Measurements from ENCODE around the gene MBD4. TPM values are rescaled to one million over a fixed set of nuclear protein-coding genes. Genes with fewer than 3 reads are reported as not detected.

MBD4 gene
- total and polyA plus RNA-seq, 2 experiments from 2014 or later, result 33.9 to 59.3 TPM

DNA sequence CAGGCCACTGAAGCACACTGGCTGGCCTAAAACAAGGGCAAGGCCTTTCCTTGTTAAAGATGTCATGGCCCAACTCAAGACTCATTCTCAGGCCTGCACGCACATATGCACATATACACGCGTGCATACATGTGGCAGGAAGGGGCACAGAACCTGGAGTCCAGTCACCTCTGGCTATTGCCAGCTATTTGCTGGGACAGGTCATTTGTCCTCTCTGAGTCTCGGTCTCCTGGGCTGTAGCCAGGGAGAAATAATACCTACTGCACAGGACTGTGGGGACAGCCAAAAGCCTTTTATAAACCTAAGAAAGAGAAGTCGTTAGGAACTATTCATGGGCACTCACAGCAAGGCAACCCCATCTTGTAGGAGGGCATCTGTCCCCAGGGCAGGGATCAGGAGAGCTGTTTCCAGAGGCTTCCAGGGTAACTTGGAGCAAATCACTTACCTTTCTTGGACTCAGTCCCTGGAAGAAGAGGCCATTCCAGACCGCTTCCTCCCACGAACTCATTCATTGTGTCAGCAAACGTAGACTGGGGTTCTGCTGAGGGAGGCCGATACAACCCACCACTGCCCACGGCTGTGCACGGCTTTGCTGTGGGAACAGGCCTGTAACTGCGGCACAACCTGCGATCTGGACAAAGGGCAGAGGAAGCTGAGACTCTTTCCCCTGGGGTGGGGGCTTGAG is 47.6 kb upstream of the MBD4 start:
- H3K4me2 ChIP-seq, result no peak overlapping the region
- Mint-ChIP-seq H3K27ac (peak overlapping the region; percentile 73), H3K9me3 (no peaks in the 10 kb centered on the region), H3K36me3 (ENCODE audit: low read depth) (no peaks in the 10 kb centered on the region; the same call in 2 of the 3 replicates), H3K4me1 (peaks cover 55% of the 10 kb centered on the region), H3K4me3 (no peak overlapping the region), H3K27me3 (ENCODE audit: insufficient read depth, low read depth, poor library complexity) (peaks cover 15% of the 10 kb centered on the region)
- no peak overlapping the region for H2AFZ ChIP-seq
- no peak for DNase-seq (ENCODE audit: low spot score)
- H3F3A ChIP-seq (replicated peaks; ENCODE audit: low read depth), result no peaks in the 10 kb centered on the region
- no peak for ATAC-seq
- H3K4me1 ChIP-seq (ENCODE audit: insufficient read depth), result peaks cover 14% of the 10 kb centered on the region
- no peaks in the 10 kb centered on the region for H3K36me3 ChIP-seq (ENCODE audit: insufficient read depth)
- H3K4me3 ChIP-seq, result no peak overlapping the region
- no peaks in the 10 kb centered on the region for H3K79me2 ChIP-seq (replicated peaks; ENCODE audit: insufficient read depth)
- no peaks in the 10 kb centered on the region for H4K20me1 ChIP-seq (replicated peaks; ENCODE audit: insufficient read depth)
- no peaks in the 10 kb centered on the region for H3K9me2 ChIP-seq (ENCODE audit: insufficient read depth)
- TF ChIP-seq CREB1 (CRISPR knock-in tag; IDR thresholded peaks at IDR 0.05; ENCODE audit: low read depth) (no peak), EZH2phosphoT487 (IDR thresholded peaks at IDR 0.05; ENCODE audit: unreplicated experiment) (no peak), JUNB (IDR thresholded peaks at IDR 0.05; ENCODE audit: unreplicated experiment) (no peak), NANOG (IDR thresholded peaks at IDR 0.05; ENCODE audit: borderline replicate concordance) (no peak), EZH2 (IDR thresholded peaks at IDR 0.05; ENCODE audit: low read depth, unreplicated experiment) (no peak), POLR2AphosphoS5 (IDR thresholded peaks at IDR 0.05; ENCODE audit: low read depth) (no peak), ZNF331 (CRISPR knock-in tag; IDR thresholded peaks at IDR 0.05; ENCODE audit: low read depth) (no peak), ZNF114 (CRISPR knock-in tag; IDR thresholded peaks at IDR 0.05) (no peak), STAT1 (IDR thresholded peaks at IDR 0.05; ENCODE audit: unreplicated experiment) (no peak)
- TF ChIP-seq, protein P1, sequence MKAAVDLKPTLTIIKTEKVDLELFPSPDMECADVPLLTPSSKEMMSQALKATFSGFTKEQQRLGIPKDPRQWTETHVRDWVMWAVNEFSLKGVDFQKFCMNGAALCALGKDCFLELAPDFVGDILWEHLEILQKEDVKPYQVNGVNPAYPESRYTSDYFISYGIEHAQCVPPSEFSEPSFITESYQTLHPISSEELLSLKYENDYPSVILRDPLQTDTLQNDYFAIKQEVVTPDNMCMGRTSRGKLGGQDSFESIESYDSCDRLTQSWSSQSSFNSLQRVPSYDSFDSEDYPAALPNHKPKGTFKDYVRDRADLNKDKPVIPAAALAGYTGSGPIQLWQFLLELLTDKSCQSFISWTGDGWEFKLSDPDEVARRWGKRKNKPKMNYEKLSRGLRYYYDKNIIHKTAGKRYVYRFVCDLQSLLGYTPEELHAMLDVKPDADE (IDR thresholded peaks at IDR 0.05), result no peak
- TF ChIP-seq, protein P2, sequence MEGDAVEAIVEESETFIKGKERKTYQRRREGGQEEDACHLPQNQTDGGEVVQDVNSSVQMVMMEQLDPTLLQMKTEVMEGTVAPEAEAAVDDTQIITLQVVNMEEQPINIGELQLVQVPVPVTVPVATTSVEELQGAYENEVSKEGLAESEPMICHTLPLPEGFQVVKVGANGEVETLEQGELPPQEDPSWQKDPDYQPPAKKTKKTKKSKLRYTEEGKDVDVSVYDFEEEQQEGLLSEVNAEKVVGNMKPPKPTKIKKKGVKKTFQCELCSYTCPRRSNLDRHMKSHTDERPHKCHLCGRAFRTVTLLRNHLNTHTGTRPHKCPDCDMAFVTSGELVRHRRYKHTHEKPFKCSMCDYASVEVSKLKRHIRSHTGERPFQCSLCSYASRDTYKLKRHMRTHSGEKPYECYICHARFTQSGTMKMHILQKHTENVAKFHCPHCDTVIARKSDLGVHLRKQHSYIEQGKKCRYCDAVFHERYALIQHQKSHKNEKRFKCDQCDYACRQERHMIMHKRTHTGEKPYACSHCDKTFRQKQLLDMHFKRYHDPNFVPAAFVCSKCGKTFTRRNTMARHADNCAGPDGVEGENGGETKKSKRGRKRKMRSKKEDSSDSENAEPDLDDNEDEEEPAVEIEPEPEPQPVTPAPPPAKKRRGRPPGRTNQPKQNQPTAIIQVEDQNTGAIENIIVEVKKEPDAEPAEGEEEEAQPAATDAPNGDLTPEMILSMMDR (conservative IDR thresholded peaks at IDR 0.05; ENCODE audit: low read depth in 2 of 2), result no peak
- TF ChIP-seq, protein P3, sequence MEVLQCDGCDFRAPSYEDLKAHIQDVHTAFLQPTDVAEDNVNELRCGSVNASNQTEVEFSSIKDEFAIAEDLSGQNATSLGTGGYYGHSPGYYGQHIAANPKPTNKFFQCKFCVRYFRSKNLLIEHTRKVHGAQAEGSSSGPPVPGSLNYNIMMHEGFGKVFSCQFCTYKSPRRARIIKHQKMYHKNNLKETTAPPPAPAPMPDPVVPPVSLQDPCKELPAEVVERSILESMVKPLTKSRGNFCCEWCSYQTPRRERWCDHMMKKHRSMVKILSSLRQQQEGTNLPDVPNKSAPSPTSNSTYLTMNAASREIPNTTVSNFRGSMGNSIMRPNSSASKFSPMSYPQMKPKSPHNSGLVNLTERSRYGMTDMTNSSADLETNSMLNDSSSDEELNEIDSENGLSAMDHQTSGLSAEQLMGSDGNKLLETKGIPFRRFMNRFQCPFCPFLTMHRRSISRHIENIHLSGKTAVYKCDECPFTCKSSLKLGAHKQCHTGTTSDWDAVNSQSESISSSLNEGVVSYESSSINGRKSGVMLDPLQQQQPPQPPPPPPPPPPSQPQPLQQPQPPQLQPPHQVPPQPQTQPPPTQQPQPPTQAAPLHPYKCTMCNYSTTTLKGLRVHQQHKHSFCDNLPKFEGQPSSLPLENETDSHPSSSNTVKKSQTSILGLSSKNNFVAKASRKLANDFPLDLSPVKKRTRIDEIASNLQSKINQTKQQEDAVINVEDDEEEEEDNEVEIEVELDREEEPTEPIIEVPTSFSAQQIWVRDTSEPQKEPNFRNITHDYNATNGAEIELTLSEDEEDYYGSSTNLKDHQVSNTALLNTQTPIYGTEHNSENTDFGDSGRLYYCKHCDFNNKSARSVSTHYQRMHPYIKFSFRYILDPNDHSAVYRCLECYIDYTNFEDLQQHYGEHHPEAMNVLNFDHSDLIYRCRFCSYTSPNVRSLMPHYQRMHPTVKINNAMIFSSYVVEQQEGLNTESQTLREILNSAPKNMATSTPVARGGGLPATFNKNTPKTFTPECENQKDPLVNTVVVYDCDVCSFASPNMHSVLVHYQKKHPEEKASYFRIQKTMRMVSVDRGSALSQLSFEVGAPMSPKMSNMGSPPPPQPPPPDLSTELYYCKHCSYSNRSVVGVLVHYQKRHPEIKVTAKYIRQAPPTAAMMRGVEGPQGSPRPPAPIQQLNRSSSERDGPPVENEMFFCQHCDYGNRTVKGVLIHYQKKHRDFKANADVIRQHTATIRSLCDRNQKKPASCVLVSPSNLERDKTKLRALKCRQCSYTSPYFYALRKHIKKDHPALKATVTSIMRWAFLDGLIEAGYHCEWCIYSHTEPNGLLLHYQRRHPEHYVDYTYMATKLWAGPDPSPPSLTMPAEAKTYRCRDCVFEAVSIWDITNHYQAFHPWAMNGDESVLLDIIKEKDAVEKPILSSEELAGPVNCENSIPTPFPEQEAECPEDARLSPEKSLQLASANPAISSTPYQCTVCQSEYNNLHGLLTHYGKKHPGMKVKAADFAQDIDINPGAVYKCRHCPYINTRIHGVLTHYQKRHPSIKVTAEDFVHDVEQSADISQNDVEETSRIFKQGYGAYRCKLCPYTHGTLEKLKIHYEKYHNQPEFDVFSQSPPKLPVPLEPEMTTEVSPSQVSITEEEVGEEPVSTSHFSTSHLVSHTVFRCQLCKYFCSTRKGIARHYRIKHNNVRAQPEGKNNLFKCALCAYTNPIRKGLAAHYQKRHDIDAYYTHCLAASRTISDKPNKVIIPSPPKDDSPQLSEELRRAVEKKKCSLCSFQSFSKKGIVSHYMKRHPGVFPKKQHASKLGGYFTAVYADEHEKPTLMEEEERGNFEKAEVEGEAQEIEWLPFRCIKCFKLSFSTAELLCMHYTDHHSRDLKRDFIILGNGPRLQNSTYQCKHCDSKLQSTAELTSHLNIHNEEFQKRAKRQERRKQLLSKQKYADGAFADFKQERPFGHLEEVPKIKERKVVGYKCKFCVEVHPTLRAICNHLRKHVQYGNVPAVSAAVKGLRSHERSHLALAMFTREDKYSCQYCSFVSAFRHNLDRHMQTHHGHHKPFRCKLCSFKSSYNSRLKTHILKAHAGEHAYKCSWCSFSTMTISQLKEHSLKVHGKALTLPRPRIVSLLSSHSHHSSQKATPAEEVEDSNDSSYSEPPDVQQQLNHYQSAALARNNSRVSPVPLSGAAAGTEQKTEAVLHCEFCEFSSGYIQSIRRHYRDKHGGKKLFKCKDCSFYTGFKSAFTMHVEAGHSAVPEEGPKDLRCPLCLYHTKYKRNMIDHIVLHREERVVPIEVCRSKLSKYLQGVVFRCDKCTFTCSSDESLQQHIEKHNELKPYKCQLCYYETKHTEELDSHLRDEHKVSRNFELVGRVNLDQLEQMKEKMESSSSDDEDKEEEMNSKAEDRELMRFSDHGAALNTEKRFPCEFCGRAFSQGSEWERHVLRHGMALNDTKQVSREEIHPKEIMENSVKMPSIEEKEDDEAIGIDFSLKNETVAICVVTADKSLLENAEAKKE (CRISPR knock-in tag; IDR thresholded peaks at IDR 0.05), result no peak
- TF ChIP-seq, protein P4, sequence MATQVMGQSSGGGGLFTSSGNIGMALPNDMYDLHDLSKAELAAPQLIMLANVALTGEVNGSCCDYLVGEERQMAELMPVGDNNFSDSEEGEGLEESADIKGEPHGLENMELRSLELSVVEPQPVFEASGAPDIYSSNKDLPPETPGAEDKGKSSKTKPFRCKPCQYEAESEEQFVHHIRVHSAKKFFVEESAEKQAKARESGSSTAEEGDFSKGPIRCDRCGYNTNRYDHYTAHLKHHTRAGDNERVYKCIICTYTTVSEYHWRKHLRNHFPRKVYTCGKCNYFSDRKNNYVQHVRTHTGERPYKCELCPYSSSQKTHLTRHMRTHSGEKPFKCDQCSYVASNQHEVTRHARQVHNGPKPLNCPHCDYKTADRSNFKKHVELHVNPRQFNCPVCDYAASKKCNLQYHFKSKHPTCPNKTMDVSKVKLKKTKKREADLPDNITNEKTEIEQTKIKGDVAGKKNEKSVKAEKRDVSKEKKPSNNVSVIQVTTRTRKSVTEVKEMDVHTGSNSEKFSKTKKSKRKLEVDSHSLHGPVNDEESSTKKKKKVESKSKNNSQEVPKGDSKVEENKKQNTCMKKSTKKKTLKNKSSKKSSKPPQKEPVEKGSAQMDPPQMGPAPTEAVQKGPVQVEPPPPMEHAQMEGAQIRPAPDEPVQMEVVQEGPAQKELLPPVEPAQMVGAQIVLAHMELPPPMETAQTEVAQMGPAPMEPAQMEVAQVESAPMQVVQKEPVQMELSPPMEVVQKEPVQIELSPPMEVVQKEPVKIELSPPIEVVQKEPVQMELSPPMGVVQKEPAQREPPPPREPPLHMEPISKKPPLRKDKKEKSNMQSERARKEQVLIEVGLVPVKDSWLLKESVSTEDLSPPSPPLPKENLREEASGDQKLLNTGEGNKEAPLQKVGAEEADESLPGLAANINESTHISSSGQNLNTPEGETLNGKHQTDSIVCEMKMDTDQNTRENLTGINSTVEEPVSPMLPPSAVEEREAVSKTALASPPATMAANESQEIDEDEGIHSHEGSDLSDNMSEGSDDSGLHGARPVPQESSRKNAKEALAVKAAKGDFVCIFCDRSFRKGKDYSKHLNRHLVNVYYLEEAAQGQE (IDR thresholded peaks at IDR 0.05; ENCODE audit: unreplicated experiment), result no peak
- no peaks in the 10 kb centered on the region for H3K27me3 ChIP-seq (ENCODE audit: insufficient read depth)
- H3K27ac ChIP-seq (ENCODE audit: low read depth), result peak overlapping the region; percentile 7; the same call in 1 of the 2 replicates
